Stimulated activated memory B cell treated with anti-CD40 and anti-IgM and Interleukin-4, amounts not matched to agents 10 μg/mL and 1 μg/mL and 100 μg/mL, for 72 hours (primary cell): Measurements from ENCODE around the gene ARMH3.

Experiments used
- ATAC-seq: fragments of 150-1000 bp; cut with Tn5 transposase; 2 replicates; pipeline ENCODE4 v1.10.0; 2021
- H3K27ac Mint-ChIP-seq: one replicate; pipeline ENCODE4 v1.8.0; 2022; ENCODE audit warnings: mild to moderate bottlenecking, mixed read lengths
- H3K27me3 Mint-ChIP-seq: one replicate; pipeline ENCODE4 v1.8.0; 2022; ENCODE audit warnings: mixed read lengths
- H3K36me3 Mint-ChIP-seq: one replicate; pipeline ENCODE4 v1.8.0; 2022; ENCODE audit warnings: mixed read lengths
- H3K4me1 Mint-ChIP-seq: one replicate; pipeline ENCODE4 v1.8.0; 2022; ENCODE audit warnings: mixed read lengths
- H3K4me3 Mint-ChIP-seq: one replicate; pipeline ENCODE4 v1.8.0; 2022; ENCODE audit warnings: mild to moderate bottlenecking, moderate library complexity, mixed read lengths
- H3K9me3 Mint-ChIP-seq: one replicate; pipeline ENCODE4 v1.8.0; 2022; ENCODE audit warnings: mixed read lengths

ARMH3 gene

GRCh38 chr10:101838416-101838970 is 217.5 kb downstream of the ARMH3 start:
- ATAC-seq, result no peak
- Mint-ChIP-seq H3K27ac (no peak overlapping the region), H3K4me3 (no peak overlapping the region), H3K27me3 (no peaks in the 10 kb centered on the region), H3K36me3 (no peaks in the 10 kb centered on the region), H3K9me3 (no peaks in the 10 kb centered on the region), H3K4me1 (peaks cover 66% of the 10 kb centered on the region)

GRCh38 chr10:101837748-101838147 is 218.2 kb downstream of the ARMH3 start:
- no peak overlapping the region for H3K27ac Mint-ChIP-seq
- ATAC-seq, result no peak

GRCh38 chr10:101835362-101835761 is 220.6 kb downstream of the ARMH3 start:
- no peaks in the 10 kb centered on the region for H3K27me3 Mint-ChIP-seq
- H3K9me3 Mint-ChIP-seq, result no peaks in the 10 kb centered on the region
- H3K36me3 Mint-ChIP-seq, result no peaks in the 10 kb centered on the region
- no peak overlapping the region for H3K4me3 Mint-ChIP-seq
- H3K27ac Mint-ChIP-seq, result no peak overlapping the region
- no peak for ATAC-seq
- H3K4me1 Mint-ChIP-seq, result peaks cover 60% of the 10 kb centered on the region

More at GRCh38 chr10:101837748-101838147, 218.2 kb downstream of the ARMH3 start:
- H3K27me3 Mint-ChIP-seq, result no peaks in the 10 kb centered on the region
- H3K4me3 Mint-ChIP-seq, result no peak overlapping the region
- peaks cover 66% of the 10 kb centered on the region for H3K4me1 Mint-ChIP-seq
- H3K36me3 Mint-ChIP-seq, result no peaks in the 10 kb centered on the region
- no peaks in the 10 kb centered on the region for H3K9me3 Mint-ChIP-seq

GRCh38 chr10:101834341-101834740 is 221.6 kb downstream of the ARMH3 start:
- peak overlapping the region; percentile 45 for H3K27ac Mint-ChIP-seq
- H3K27me3 Mint-ChIP-seq, result no peaks in the 10 kb centered on the region
- H3K36me3 Mint-ChIP-seq, result no peaks in the 10 kb centered on the region
- H3K4me1 Mint-ChIP-seq, result peaks cover 60% of the 10 kb centered on the region
- no peaks in the 10 kb centered on the region for H3K9me3 Mint-ChIP-seq
- no peak for ATAC-seq
- H3K4me3 Mint-ChIP-seq, result no peak overlapping the region

- ATAC-seq, result no peak
- Mint-ChIP-seq H3K27me3 (no peaks in the 10 kb centered on the region), H3K4me3 (no peak overlapping the region), H3K9me3 (no peaks in the 10 kb centered on the region), H3K4me1 (peaks cover 53% of the 10 kb centered on the region), H3K36me3 (no peaks in the 10 kb centered on the region), H3K27ac (peak overlapping the region; percentile 45)
Measured at GRCh38 chr10:101833466-101833865, 222.5 kb downstream of the ARMH3 start.

GRCh38 chr10:101832325-101832771 is 223.6 kb downstream of the ARMH3 start:
- no peaks in the 10 kb centered on the region for H3K9me3 Mint-ChIP-seq
- peaks cover 53% of the 10 kb centered on the region for H3K4me1 Mint-ChIP-seq
- no peak for ATAC-seq
- no peaks in the 10 kb centered on the region for H3K27me3 Mint-ChIP-seq
- H3K27ac Mint-ChIP-seq, result peak overlapping the region; percentile 98
- no peak overlapping the region for H3K4me3 Mint-ChIP-seq
- no peaks in the 10 kb centered on the region for H3K36me3 Mint-ChIP-seq

GRCh38 chr10:101831169-101831811 is 224.7 kb downstream of the ARMH3 start:
- Mint-ChIP-seq H3K36me3 (no peaks in the 10 kb centered on the region), H3K4me1 (peaks cover 53% of the 10 kb centered on the region), H3K4me3 (peak overlapping the region; percentile 84), H3K27me3 (no peaks in the 10 kb centered on the region), H3K9me3 (no peaks in the 10 kb centered on the region), H3K27ac (peak overlapping the region; percentile 98)
- no peak for ATAC-seq

GRCh38 chr10:101830322-101831168 is 225.4 kb downstream of the ARMH3 start:
- Mint-ChIP-seq H3K27me3 (no peaks in the 10 kb centered on the region), H3K4me1 (peaks cover 47% of the 10 kb centered on the region), H3K9me3 (no peaks in the 10 kb centered on the region), H3K27ac (peak overlapping the region; percentile 98), H3K4me3 (peak overlapping the region; percentile 84), H3K36me3 (no peaks in the 10 kb centered on the region)
- peak; percentile 90 for ATAC-seq

- H3K27ac Mint-ChIP-seq, result peak overlapping the region; percentile 98
Measured at GRCh38 chr10:101829561-101830315, 226.2 kb downstream of the ARMH3 start.

GRCh38 chr10:101828766-101829551 is 227.0 kb downstream of the ARMH3 start:
- H3K4me3 Mint-ChIP-seq, result peak overlapping the region; percentile 22
- no peak for ATAC-seq
- H3K27me3 Mint-ChIP-seq, result no peaks in the 10 kb centered on the region
- H3K4me1 Mint-ChIP-seq, result peaks cover 36% of the 10 kb centered on the region
- no peaks in the 10 kb centered on the region for H3K9me3 Mint-ChIP-seq
- H3K36me3 Mint-ChIP-seq, result no peaks in the 10 kb centered on the region
- H3K27ac Mint-ChIP-seq, result no peak overlapping the region

More at GRCh38 chr10:101829561-101830315, 226.2 kb downstream of the ARMH3 start:
- peak; percentile 65 for ATAC-seq
- Mint-ChIP-seq H3K36me3 (no peaks in the 10 kb centered on the region), H3K4me3 (peak overlapping the region; percentile 84), H3K4me1 (peaks cover 42% of the 10 kb centered on the region), H3K9me3 (no peaks in the 10 kb centered on the region), H3K27me3 (no peaks in the 10 kb centered on the region)

- H3K27ac Mint-ChIP-seq, result no peak overlapping the region
- no peaks in the 10 kb centered on the region for H3K36me3 Mint-ChIP-seq
- H3K9me3 Mint-ChIP-seq, result no peaks in the 10 kb centered on the region
- no peaks in the 10 kb centered on the region for H3K27me3 Mint-ChIP-seq
- H3K4me3 Mint-ChIP-seq, result no peak overlapping the region
- peaks cover 30% of the 10 kb centered on the region for H3K4me1 Mint-ChIP-seq
- no peak for ATAC-seq
Measured at GRCh38 chr10:101827919-101828600, 227.9 kb downstream of the ARMH3 start.

GRCh38 chr10:101826852-101827434 is 229.0 kb downstream of the ARMH3 start:
- no peaks in the 10 kb centered on the region for H3K36me3 Mint-ChIP-seq
- no peaks in the 10 kb centered on the region for H3K27me3 Mint-ChIP-seq
- no peak for ATAC-seq
- peak overlapping the region; percentile 38 for H3K27ac Mint-ChIP-seq
- H3K9me3 Mint-ChIP-seq, result no peaks in the 10 kb centered on the region
- peaks cover 24% of the 10 kb centered on the region for H3K4me1 Mint-ChIP-seq
- peak overlapping the region; percentile 4 for H3K4me3 Mint-ChIP-seq

- H3K9me3 Mint-ChIP-seq, result no peaks in the 10 kb centered on the region
- no peak overlapping the region for H3K27ac Mint-ChIP-seq
- no peaks in the 10 kb centered on the region for H3K27me3 Mint-ChIP-seq
- no peaks in the 10 kb centered on the region for H3K36me3 Mint-ChIP-seq
- peaks cover 2% of the 10 kb centered on the region for H3K4me1 Mint-ChIP-seq
- H3K4me3 Mint-ChIP-seq, result no peak overlapping the region
- ATAC-seq, result no peak
Measured at GRCh38 chr10:101824736-101825135, 231.2 kb downstream of the ARMH3 start.
